HEK293 (cell line): ENCODE results near the gene SLC25A42.

Experiments used
- CTCF ChIA-PET: fragments of 350-600 bp; formaldehyde crosslinking; extraction: SDS; loops from one replicate; lab custom pipeline; 2021; ENCODE audit warnings: antibody characterized with exemption; lab: Yijun Ruan, JAX
- POLR2A ChIA-PET: fragments of 300-600 bp; formaldehyde crosslinking; extraction: SDS; loops from one replicate; lab custom pipeline; 2020; ENCODE audit warnings: antibody characterized with exemption, inconsistent platforms; lab: Yijun Ruan, JAX
- H3K27ac ChIP-seq: fragments of 200-500 bp; sonication (Bioruptor generic); 2 replicates; pipeline ENCODE4 v1.5.1; 2014; ENCODE audit warnings: low read depth, low read length, control low read depth, inconsistent platforms; ENCODE audit errors: extremely low read depth
- H3K36me3 ChIP-seq, 2 experiments: fragments of 200-500 bp in 1 of 2; sonication (Bioruptor generic) in 1 of 2; 1 replicate in 1 of 2; 2 replicates in 1 of 2; pipeline ENCODE4 v1.5.1; 2014 to 2017; ENCODE audit warnings: inconsistent platforms in 2 of 2, low read length in 2 of 2; ENCODE audit not compliant: control insufficient read depth in 2 of 2, insufficient read depth in 1 of 2
- H3K4me1 ChIP-seq: fragments of 200-500 bp; sonication (Bioruptor generic); 2 replicates; pipeline ENCODE4 v1.5.1; 2014; ENCODE audit warnings: mild to moderate bottlenecking, low read length, inconsistent platforms; ENCODE audit not compliant: control insufficient read depth, insufficient read depth
- H3K4me3 ChIP-seq: 2 replicates; pipeline ENCODE4 v1.5.1; 2011; ENCODE audit warnings: low read depth, mild to moderate bottlenecking, control low read depth, low read length, moderate library complexity
- H3K9me3 ChIP-seq: fragments of 200-500 bp; sonication (Bioruptor generic); 2 replicates; pipeline ENCODE4 v1.5.1; 2014; ENCODE audit warnings: low read depth, low read length, inconsistent platforms; ENCODE audit not compliant: control insufficient read depth, insufficient read depth
- BCL11A ChIP-seq: fragments of 450-650 bp; formaldehyde crosslinking; IDR thresholded peaks from 2 replicates; pipeline ENCODE4 v1.5.1; 2016; ENCODE audit warnings: low read depth, missing biosample characterization, missing genetic modification characterization
- GLI2 ChIP-seq: fragments of 450-650 bp; formaldehyde crosslinking; IDR thresholded peaks from 2 replicates; pipeline ENCODE4; 2017; ENCODE audit warnings: missing biosample characterization, missing genetic modification characterization, low read depth, borderline replicate concordance
- RBAK ChIP-seq: fragments of 450-650 bp; formaldehyde crosslinking; IDR thresholded peaks from 2 replicates; pipeline ENCODE4 v1.5.1; 2016; ENCODE audit warnings: missing biosample characterization, missing genetic modification characterization
- YY2 ChIP-seq: fragments of 450-650 bp; formaldehyde crosslinking; IDR thresholded peaks from 2 replicates; pipeline ENCODE4 v1.5.1; 2016; ENCODE audit warnings: missing biosample characterization, missing genetic modification characterization
- ZNF24 ChIP-seq: fragments of 450-650 bp; formaldehyde crosslinking; IDR thresholded peaks from 2 replicates; pipeline ENCODE4 v1.5.1; 2016; ENCODE audit warnings: missing biosample characterization, missing genetic modification characterization
- ZNF274 ChIP-seq, 2 experiments: fragments of 200-500 bp in 1 of 2; fragments of 450-650 bp in 1 of 2; sonication (Bioruptor generic) in 1 of 2; formaldehyde crosslinking in 1 of 2; IDR thresholded peaks; 2 replicates each; pipeline versions ENCODE4 v1.5.1 to v1.6.1; 2014 to 2016; ENCODE audit warnings: borderline replicate concordance in 1 of 2, inconsistent platforms in 1 of 2, low read length in 1 of 2, missing biosample characterization in 1 of 2, missing genetic modification characterization in 1 of 2
- ZNF341 ChIP-seq: fragments of 450-650 bp; formaldehyde crosslinking; IDR thresholded peaks from 2 replicates; pipeline ENCODE4; 2016; ENCODE audit warnings: low read depth, missing biosample characterization, missing genetic modification characterization
- ZNF350 ChIP-seq: fragments of 450-650 bp; formaldehyde crosslinking; IDR thresholded peaks from 2 replicates; pipeline ENCODE4 v1.5.0; 2017; ENCODE audit warnings: missing biosample characterization, mild to moderate bottlenecking, missing genetic modification characterization
- ZNF658 ChIP-seq: fragments of 450-650 bp; formaldehyde crosslinking; IDR thresholded peaks from 2 replicates; pipeline ENCODE4; 2016; ENCODE audit warnings: missing biosample characterization, missing genetic modification characterization
- TF ChIP-seq, protein P1 (sequence below): fragments of 450-650 bp; formaldehyde crosslinking; IDR thresholded peaks from 2 replicates; pipeline ENCODE4 v1.5.1; 2016; ENCODE audit warnings: missing biosample characterization, missing genetic modification characterization
- TF ChIP-seq, protein P2 (sequence below): fragments of 450-650 bp; formaldehyde crosslinking; IDR thresholded peaks from 2 replicates; pipeline ENCODE4 v1.5.1; 2016; ENCODE audit warnings: missing biosample characterization, missing genetic modification characterization
- TF ChIP-seq, protein P3 (sequence below): fragments of 450-650 bp; formaldehyde crosslinking; IDR thresholded peaks from 2 replicates; pipeline ENCODE4 v1.5.1; 2016; ENCODE audit warnings: missing biosample characterization, missing genetic modification characterization
- TF ChIP-seq, protein P4 (sequence below): fragments of 450-650 bp; formaldehyde crosslinking; conservative IDR thresholded peaks from 2 replicates; pipeline ENCODE4 v1.5.1; 2016; ENCODE audit warnings: low read depth, missing biosample characterization, missing genetic modification characterization
- TF ChIP-seq, protein P5 (sequence below): fragments of 450-650 bp; formaldehyde crosslinking; IDR thresholded peaks from 2 replicates; pipeline ENCODE4 v1.5.1; 2016; ENCODE audit warnings: missing biosample characterization, missing genetic modification characterization
- TF ChIP-seq, protein P6 (sequence below): fragments of 450-650 bp; formaldehyde crosslinking; IDR thresholded peaks from 2 replicates; pipeline ENCODE4 v1.5.1; 2016; ENCODE audit warnings: missing biosample characterization, missing genetic modification characterization

The SLC25A42 gene

DNA sequence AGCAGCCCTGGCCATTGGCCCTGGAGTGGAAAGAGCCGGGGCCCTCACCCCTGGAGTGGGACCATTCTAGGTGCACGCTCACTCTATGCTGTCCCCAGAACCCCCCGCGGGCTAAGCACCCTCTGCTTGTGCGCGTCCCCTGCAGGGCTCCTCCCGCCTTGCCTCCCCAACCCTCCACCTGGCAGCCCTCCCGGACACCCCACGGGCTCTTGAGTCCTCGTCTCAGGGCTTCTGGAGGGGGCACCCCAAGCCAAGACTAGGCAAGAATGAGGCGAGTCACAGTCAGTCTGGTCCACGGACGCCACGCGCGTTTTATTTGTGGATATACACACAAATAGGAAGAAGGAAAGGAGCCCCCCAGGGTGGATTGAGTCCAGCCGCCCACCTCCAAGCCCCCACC, 81.5 kb downstream of the SLC25A42 start (continued):
- TF ChIP-seq, protein P1, sequence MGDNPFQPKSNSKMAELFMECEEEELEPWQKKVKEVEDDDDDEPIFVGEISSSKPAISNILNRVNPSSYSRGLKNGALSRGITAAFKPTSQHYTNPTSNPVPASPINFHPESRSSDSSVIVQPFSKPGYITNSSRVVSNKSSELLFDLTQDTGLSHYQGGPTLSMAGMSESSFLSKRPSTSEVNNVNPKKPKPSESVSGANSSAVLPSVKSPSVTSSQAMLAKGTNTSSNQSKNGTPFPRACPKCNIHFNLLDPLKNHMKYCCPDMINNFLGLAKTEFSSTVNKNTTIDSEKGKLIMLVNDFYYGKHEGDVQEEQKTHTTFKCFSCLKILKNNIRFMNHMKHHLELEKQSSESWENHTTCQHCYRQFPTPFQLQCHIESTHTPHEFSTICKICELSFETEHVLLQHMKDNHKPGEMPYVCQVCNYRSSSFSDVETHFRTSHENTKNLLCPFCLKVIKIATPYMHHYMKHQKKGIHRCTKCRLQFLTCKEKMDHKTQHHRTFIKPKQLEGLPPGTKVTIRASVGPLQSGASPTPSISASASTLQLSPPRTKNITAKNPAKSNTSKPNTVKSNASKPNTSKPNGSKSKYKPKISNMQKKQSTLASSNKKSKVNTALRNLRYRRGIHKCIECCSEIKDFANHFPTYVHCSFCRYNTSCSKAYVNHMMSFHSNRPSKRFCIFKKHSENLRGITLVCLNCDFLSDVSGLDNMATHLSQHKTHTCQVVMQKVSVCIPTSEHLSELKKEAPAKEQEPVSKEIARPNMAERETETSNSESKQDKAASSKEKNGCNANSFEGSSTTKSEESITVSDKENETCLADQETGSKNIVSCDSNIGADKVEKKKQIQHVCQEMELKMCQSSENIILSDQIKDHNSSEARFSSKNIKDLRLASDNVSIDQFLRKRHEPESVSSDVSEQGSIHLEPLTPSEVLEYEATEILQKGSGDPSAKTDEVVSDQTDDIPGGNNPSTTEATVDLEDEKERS (tag by site-specific recombination): no peak
- TF ChIP-seq, protein P2, sequence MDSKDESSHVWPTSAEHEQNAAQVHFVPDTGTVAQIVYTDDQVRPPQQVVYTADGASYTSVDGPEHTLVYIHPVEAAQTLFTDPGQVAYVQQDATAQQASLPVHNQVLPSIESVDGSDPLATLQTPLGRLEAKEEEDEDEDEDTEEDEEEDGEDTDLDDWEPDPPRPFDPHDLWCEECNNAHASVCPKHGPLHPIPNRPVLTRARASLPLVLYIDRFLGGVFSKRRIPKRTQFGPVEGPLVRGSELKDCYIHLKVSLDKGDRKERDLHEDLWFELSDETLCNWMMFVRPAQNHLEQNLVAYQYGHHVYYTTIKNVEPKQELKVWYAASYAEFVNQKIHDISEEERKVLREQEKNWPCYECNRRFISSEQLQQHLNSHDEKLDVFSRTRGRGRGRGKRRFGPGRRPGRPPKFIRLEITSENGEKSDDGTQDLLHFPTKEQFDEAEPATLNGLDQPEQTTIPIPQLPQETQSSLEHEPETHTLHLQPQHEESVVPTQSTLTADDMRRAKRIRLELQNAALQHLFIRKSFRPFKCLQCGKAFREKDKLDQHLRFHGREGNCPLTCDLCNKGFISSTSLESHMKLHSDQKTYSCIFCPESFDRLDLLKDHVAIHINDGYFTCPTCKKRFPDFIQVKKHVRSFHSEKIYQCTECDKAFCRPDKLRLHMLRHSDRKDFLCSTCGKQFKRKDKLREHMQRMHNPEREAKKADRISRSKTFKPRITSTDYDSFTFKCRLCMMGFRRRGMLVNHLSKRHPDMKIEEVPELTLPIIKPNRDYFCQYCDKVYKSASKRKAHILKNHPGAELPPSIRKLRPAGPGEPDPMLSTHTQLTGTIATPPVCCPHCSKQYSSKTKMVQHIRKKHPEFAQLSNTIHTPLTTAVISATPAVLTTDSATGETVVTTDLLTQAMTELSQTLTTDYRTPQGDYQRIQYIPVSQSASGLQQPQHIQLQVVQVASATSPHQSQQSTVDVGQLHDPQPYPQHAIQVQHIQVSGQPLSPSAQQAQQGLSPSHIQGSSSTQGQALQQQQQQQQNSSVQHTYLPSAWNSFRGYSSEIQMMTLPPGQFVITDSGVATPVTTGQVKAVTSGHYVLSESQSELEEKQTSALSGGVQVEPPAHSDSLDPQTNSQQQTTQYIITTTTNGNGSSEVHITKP (tag by site-specific recombination): no peak
- TF ChIP-seq BCL11A (tag by site-specific recombination): no peak
- TF ChIP-seq ZNF24: no peak
- no peak for TF ChIP-seq YY2 (tag by site-specific recombination)
- TF ChIP-seq, protein P3, sequence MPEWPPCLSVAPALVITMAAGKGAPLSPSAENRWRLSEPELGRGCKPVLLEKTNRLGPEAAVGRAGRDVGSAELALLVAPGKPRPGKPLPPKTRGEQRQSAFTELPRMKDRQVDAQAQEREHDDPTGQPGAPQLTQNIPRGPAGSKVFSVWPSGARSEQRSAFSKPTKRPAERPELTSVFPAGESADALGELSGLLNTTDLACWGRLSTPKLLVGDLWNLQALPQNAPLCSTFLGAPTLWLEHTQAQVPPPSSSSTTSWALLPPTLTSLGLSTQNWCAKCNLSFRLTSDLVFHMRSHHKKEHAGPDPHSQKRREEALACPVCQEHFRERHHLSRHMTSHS (tag by site-specific recombination): no peak

DNA sequence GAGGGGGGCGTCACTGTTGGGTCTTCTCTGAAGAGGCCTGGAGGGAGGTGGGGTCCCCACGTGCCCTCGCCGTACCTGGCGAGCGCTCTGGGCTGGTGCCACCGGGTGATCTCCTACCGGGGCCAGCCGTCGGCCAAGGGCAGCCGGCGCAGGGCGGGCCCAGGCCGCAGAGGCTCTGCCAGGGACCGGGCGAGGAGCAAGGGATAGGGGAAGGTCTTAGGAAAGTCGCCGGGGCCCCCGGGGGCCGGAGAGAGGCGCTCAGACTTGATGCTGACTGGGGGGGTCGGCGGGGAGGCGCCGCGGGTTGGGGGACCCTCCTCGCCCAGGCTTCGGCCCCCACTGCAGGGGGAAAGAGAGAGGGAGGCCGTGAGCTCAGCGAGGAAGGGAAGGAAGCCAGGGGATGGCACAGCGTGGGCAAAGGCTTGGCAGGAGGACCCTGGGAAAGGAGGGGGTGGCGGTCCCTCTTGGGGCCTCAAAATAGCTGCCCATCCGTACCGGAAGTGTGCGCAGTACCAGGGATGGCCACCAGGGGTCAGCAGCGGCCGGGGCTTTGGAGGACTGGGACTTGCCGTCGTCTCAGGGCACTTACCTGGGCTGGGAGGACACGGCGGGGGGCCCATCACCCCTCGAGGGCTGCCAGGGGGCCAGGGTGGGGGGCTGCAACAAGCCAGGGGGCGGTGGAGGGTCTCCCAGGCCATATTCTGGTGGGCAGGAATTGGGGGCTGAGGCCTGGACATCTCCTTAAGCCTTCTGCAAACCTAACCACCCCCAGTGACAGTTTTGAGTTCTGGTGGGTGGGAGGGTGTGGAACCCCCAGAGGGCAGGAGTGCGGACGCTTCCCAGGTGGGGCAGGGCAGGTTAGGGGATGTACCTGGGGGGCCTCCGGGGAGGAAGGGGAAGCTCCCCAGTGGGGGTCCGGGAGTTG, 82.2 kb downstream of the SLC25A42 start:
- Histone ChIP-seq H3K27ac (no peak overlapping the region), H3K9me3 (no peaks in the 10 kb centered on the region), H3K4me1 (no peaks in the 10 kb centered on the region), H3K4me3 (no peak overlapping the region), H3K36me3 (peaks cover 0 to 5% of the 10 kb centered on the region in 2 experiments; a peak in 2 of 3 replicates)
- CTCF ChIA-PET: interaction anchor here (0.5 to 5.4 kb wide), 20 partner anchors 11 to 407 kb away, joined by 3 to 47 read pairs (median 4); partner anchors contain the start of gene MEF2B
- POLR2A ChIA-PET: interaction anchor here (1.0 kb wide), 1 partner anchor 9 kb away, joined by 6 read pairs; no protein-coding TSS in a partner anchor
- TF ChIP-seq, protein P4, sequence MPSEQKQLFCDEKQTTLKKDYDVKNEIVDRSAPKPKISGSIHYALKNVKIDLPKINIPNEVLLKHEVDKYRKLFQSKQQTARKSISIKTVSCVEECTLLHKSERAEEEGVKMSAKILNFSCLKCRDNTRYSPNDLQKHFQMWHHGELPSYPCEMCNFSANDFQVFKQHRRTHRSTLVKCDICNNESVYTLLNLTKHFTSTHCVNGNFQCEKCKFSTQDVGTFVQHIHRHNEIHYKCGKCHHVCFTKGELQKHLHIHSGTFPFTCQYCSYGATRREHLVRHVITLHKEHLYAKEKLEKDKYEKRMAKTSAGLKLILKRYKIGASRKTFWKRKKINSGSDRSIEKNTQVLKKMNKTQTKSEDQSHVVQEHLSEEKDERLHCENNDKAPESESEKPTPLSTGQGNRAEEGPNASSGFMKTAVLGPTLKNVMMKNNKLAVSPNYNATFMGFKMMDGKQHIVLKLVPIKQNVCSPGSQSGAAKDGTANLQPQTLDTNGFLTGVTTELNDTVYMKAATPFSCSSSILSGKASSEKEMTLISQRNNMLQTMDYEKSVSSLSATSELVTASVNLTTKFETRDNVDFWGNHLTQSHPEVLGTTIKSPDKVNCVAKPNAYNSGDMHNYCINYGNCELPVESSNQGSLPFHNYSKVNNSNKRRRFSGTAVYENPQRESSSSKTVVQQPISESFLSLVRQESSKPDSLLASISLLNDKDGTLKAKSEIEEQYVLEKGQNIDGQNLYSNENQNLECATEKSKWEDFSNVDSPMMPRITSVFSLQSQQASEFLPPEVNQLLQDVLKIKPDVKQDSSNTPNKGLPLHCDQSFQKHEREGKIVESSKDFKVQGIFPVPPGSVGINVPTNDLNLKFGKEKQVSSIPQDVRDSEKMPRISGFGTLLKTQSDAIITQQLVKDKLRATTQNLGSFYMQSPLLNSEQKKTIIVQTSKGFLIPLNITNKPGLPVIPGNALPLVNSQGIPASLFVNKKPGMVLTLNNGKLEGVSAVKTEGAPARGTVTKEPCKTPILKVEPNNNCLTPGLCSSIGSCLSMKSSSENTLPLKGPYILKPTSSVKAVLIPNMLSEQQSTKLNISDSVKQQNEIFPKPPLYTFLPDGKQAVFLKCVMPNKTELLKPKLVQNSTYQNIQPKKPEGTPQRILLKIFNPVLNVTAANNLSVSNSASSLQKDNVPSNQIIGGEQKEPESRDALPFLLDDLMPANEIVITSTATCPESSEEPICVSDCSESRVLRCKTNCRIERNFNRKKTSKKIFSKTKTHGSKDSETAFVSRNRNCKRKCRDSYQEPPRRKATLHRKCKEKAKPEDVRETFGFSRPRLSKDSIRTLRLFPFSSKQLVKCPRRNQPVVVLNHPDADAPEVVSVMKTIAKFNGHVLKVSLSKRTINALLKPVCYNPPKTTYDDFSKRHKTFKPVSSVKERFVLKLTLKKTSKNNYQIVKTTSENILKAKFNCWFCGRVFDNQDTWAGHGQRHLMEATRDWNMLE (tag by site-specific recombination): no peak
- TF ChIP-seq ZNF341 (tag by site-specific recombination) (no peak), ZNF274 (IDR thresholded peaks at IDR 0.05; ENCODE audit: low read length) (no peak), ZNF274 (tag by site-specific recombination; IDR thresholded peaks at IDR 0.05; ENCODE audit: borderline replicate concordance) (no peak), ZNF350 (tag by site-specific recombination) (no peak), ZNF658 (tag by site-specific recombination) (no peak), GLI2 (tag by site-specific recombination) (no peak), RBAK (tag by site-specific recombination) (no peak)
- TF ChIP-seq, protein P5, sequence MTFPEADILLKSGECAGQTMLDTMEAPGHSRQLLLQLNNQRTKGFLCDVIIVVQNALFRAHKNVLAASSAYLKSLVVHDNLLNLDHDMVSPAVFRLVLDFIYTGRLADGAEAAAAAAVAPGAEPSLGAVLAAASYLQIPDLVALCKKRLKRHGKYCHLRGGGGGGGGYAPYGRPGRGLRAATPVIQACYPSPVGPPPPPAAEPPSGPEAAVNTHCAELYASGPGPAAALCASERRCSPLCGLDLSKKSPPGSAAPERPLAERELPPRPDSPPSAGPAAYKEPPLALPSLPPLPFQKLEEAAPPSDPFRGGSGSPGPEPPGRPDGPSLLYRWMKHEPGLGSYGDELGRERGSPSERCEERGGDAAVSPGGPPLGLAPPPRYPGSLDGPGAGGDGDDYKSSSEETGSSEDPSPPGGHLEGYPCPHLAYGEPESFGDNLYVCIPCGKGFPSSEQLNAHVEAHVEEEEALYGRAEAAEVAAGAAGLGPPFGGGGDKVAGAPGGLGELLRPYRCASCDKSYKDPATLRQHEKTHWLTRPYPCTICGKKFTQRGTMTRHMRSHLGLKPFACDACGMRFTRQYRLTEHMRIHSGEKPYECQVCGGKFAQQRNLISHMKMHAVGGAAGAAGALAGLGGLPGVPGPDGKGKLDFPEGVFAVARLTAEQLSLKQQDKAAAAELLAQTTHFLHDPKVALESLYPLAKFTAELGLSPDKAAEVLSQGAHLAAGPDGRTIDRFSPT: no peak
- TF ChIP-seq, protein P6, sequence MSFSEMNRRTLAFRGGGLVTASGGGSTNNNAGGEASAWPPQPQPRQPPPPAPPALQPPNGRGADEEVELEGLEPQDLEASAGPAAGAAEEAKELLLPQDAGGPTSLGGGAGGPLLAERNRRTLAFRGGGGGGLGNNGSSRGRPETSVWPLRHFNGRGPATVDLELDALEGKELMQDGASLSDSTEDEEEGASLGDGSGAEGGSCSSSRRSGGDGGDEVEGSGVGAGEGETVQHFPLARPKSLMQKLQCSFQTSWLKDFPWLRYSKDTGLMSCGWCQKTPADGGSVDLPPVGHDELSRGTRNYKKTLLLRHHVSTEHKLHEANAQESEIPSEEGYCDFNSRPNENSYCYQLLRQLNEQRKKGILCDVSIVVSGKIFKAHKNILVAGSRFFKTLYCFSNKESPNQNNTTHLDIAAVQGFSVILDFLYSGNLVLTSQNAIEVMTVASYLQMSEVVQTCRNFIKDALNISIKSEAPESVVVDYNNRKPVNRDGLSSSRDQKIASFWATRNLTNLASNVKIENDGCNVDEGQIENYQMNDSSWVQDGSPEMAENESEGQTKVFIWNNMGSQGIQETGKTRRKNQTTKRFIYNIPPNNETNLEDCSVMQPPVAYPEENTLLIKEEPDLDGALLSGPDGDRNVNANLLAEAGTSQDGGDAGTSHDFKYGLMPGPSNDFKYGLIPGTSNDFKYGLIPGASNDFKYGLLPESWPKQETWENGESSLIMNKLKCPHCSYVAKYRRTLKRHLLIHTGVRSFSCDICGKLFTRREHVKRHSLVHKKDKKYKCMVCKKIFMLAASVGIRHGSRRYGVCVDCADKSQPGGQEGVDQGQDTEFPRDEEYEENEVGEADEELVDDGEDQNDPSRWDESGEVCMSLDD: peak; percentile 59
